GM19328 (cell line): ENCODE data around the gene CTAGE6.
"Not testable (repeated sequence)": the region's sequence is repeated elsewhere in the genome, so short reads cannot be mapped to it uniquely, and the experiment has no call there.

Experiments
- ATAC-seq: cut with Tn5 transposase; IDR thresholded peaks from one replicate; pipeline ENCODE4 v1.9.1; 2021; ENCODE audit warnings: mild to moderate bottlenecking, moderate library complexity; ENCODE audit not compliant: unreplicated experiment

Gene CTAGE6

GRCh38 chr7:143720335-143720734 lies 37.2 kb downstream of the CTAGE6 start:
- ATAC-seq = not testable (repeated sequence)

- ATAC-seq = not testable (repeated sequence)
These were observed 41.8 kb downstream of the CTAGE6 start for GRCh38 chr7:143715543-143716193.

- ATAC-seq = not testable (repeated sequence)
These were observed 42.7 kb downstream of the CTAGE6 start for GRCh38 chr7:143714581-143715454.

- ATAC-seq = not testable (repeated sequence)
These were observed 45.1 kb downstream of the CTAGE6 start for GRCh38 chr7:143712381-143712780.

DNA sequence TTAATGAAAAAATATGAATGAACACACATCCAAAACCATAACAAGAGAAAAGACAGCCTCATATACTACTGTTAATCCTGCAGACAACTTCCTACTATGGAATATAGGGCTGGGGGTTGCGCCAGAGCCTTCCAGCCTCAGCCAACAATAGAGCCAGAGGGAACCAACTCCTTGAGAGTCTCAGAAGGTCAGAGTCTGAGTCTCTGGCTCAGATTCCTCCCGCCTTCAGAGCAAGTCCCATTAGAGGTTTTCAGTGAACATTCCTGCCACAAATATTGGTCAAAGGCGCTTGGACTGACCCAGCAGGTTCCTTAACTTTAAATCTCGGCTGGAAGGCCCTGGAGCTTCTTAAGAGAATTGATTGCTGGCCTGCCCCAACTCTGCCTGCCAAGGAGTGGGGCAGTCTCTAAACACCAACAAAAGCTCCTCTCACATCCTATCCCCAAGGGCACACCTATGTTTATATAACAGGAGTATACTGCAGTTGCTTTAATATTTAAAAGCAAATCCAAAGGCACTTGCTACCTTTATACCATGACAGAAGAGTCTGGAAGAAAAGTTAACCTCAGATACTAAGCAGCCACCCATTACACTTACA lies 45.7 kb downstream of the CTAGE6 start:
- not testable (repeated sequence) for ATAC-seq

DNA sequence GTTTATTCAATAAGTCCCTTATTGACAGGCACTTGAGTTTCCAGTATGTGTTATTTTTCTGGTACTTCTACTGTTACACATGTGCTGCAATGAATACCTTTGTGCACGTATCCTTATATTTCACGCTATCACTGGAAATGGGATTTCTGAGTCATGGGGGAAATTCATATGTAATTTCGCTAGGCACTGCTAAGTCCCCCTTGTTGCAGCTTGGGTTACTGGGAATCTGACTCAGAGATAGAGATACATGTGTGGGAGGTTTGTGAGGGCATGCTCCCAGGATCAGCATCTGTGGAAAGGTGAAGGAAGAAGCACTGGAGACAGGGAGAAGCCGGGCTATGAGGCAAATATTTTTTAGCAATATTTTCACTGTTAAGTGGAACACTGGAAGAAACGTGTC lies 47.6 kb downstream of the CTAGE6 start:
- not testable (repeated sequence) for ATAC-seq
